Activated CD4-positive, alpha-beta T cell treated with anti-CD3 and anti-CD28 coated beads, Interleukin-2, amount 50 U/mL, for 16 hours (primary cell): Measurements from ENCODE around the gene LRP5.
A peak's percentile ranks its signal among the peaks of the same experiment; 100 is the strongest.
"Not testable (repeated sequence)": the region's sequence is repeated elsewhere in the genome, so short reads cannot be mapped to it uniquely, and the experiment has no call there.

Experiments
- DNase-seq: peaks from one replicate; pipeline ENCODE4 v3.0.0-alpha.2; 2020

LRP5 gene

GRCh38 chr11:68330700-68331337 lies 18.4 kb downstream of the LRP5 start:
- no peak for DNase-seq

DNA sequence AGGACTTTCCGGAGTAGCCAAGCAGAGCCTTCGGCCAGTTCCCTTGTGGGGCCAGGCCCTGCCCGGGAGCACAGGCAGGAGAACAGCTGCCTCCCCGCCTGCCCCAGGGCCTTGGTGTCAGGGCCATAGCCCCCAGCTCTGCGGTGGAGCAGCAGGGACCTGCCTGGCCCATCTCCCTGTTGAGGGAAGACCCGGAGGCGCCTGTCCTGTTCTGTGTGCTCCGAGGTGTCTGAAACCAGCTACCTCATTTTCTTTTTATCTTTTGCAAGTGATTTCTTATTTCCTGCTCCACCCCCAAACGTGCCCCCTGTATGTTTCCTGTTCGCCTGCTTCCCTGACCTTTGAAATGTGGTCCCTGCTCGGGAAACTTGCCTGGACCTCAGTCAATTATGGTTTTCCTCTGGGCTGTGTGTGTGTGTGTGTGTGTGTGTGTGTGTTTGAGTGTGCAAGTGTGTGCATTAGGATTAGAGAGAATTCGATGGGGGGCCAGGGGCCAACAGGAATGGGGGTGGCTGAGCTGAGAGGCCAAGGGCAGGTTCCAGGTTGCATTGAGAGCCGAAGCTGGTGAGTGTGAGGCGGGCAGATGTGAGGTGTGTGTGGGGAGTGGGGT lies 19.1 kb downstream of the LRP5 start:
- DNase-seq, result no peak

DNA sequence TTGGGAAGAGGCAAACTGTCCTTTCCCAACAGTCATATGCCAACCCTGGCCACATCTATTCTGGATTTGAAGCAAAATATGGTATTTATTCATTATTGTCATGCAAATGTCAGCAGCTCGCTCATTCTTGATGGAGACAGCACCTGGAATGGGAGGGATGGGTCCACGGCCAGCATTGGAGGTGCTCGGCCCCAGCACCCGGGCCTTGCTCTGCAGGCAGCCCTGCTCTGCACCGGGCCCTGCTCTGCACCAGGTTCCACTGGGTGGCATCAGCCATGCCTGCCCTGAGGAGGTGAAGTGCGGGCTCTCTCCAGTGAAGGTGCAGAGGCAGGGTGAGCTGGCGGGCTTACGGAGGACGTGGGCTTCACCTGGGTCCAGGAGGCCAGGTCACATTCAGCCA lies 19.8 kb downstream of the LRP5 start:
- DNase-seq, result no peak

- DNase-seq, result no peak
These were observed 20.8 kb downstream of the LRP5 start for GRCh38 chr11:68333173-68333572.

GRCh38 chr11:68334923-68335322 lies 22.5 kb downstream of the LRP5 start:
- no peak for DNase-seq

DNA sequence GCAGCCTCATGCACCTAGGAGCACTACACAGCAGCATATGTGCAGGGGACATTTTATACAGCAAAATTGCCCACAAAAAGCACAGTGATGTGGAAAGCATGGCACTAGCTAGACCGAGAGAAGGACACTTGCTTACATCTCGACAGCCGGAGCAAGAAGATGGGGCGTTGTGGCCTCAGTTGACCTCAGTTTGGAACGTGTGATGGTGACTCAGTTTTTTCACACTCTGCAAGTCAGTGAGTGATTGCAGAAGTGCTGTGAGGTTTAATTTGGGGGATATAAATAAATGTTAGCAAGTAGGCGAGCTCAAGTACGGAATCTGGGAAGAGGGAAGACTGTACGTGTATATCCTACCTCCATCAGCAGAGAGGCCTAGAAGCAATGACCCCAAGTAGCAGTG lies 23.3 kb downstream of the LRP5 start:
- DNase-seq, result no peak

DNA sequence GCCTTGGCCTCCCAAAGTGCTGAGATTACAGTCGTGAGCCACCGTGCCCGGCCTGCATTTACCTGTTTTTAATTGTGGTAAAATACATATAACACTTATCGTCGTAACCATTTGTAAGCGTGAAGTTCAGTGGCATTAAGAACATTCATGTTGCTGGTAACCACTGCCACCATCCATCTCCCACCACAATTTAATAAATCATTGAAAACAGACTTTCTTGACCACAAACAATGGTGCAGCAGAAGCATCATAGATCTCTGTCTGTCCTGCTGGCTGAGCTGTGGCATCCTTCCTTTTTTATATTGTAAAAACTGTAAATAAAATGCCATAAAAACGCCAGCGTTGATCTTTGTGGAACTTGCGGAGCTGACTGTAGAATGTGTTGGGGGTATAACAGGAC lies 24.3 kb downstream of the LRP5 start:
- no peak for DNase-seq

DNA sequence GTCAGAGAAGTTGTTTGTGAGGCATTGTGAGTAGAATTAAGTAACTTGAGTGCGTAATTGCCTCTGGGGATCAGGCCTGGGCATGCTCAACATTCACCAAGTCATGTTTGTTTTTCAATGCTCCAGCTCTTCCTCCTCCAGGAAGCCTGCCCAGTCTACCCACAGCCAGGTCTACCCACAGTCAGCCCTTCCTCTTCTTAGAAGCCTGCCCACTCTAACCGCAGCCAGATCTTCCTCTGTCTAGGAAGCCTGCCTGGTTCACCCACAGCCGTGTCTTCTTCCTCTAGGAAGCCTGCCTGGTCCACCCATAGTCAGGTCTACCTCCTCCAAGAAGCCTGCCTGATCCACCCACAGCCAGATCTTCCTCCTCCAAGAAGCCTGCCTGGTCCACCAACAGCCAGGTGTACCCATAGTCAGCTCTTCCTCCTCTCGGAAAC lies 25.0 kb downstream of the LRP5 start:
- DNase-seq, result peak; percentile 21

GRCh38 chr11:68338051-68338780 lies 25.8 kb downstream of the LRP5 start:
- DNase-seq, result no peak

- DNase-seq, result peak; percentile 52
These were observed 27.8 kb downstream of the LRP5 start for GRCh38 chr11:68340003-68340767.

DNA sequence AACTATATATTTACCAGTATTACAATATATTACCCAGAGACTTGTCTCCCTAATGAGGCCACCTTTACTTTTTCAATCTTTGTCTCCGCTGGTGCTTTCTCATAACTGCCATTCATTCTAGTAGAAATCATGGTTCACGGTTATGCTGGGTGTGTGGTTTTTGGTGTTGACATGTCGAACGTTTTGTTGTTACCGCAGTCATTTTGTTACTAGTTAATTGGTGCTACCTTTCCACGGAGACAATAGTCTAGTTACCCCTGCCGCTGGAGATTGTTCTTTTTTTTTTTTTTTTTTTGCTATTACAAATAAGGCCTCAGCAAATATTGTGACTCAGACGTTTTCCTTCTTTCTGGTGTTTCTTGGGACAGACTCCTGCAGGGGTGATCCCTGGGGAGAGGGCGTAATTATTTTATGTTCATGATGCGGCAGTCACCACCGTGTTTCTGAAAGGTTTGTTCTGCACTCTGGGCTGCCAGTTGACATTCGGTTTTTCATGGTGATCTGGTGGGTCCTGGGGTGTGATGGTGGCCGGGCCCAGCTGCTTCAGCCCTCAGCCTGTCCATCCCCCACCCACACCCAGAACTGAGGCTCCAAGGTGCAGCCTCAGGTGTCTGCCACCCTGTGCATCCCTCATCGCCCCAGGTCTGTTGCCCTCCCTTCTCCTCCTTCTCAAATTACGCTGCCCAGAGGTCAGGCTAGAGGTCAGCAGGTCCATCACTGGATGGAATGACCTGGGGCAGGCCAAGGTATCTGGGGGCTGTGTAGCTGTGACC lies 28.6 kb downstream of the LRP5 start:
- DNase-seq, result peak; percentile 74

DNA sequence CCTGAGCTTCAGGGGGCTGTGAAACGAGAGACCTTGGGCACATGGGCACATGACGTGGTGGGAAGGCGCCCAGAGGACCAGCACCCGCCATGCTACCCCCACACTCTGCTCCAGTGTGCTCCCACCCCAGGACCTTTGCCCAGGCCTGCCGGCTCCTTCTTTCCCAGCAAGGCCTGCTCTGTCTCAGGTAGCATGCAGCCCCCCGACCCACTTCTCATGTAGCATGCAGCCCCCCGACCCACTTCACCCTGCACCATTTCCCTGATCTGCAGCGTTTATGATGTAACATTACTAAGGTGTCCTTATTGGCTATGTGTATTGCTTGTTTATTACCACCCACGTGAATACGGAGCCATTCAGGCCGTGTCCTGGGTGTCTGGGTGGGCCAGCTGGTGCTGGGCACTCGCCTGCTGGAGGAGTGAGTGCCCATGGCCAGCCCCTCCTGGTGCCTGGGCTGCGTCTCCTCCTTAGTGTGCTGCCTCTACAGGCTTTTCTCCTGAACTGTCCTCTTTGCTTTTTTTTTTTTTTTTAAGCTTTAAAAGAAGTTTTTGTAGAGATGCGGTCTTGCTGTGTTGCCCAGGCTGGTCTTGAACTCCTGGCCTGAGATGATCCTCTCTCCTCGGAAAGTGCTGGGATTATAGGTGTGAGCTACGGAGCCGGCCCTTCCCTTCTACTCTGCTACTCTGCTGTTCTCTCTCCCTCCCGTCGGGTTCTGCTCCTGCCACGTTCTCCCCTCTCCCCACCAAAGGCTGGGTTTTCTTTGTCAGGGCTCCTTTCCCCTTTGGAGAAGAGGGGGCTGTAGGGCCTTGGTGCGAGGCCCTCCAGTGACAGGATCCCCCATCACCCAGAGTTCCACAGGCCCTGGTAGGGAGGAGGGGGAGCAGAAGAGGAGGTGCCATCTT lies 29.4 kb downstream of the LRP5 start:
- no peak for DNase-seq

DNA sequence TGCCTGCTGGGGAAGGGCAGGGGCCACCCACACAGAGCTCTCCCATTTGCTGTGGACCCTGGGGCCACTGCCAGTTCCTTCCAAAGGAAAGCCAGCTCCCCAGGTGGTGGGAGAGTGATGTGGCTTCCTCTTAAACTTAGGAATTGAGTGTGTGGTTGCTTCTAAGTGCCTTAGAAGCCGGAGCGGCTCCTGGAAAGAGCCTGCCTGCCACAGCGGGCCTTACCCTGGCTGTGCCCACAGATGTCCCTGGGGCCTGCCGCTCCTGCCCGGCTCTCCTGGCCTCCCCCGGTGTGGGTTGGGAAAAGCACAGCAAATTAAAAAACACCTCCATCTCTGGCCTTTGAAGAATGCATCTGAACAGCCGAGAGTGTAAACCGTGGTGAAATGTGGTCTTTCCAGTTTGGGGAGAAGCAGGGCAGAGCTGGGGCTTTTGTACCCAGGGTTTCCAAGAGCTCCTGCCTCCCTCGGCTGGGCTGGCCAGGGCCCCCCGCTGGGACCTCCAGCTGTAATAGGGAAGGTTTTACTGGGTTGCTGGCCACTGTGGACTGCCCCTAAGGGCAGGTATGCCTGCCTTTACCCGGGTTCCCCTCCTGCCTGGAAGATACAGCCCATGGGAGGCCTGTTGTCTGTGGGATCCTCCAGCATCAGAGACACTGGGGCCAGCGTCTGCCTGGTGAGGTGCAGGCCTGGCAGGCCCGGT lies 30.2 kb downstream of the LRP5 start:
- DNase-seq, result no peak

DNA sequence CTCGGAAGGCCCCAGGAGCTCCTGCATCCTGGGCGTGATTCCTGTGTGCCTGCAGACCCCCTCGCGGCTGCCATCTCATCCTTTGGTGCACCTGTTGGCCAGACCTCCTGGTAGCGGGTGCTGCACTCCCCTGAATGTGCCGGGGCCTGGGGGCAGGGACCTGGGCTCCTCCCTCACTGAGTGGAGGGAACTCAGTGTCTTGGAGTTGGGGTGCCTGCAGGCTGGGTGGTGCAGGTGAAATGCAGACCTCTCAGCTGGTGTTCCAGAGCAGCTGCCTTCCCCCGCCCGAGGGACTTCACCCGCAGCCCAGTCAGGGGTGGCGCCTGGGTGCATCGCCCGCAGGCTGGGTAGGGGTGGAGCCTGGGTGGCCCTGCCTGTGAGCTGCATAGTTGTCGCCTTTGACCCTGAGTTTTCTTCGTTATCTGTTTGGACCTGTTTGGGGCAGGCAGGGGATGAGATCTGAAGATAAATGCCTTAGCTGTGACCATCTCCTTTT lies 31.4 kb downstream of the LRP5 start:
- DNase-seq, result no peak

- DNase-seq, result not testable (repeated sequence)
These were observed 32.4 kb downstream of the LRP5 start for GRCh38 chr11:68344821-68345220.

DNA sequence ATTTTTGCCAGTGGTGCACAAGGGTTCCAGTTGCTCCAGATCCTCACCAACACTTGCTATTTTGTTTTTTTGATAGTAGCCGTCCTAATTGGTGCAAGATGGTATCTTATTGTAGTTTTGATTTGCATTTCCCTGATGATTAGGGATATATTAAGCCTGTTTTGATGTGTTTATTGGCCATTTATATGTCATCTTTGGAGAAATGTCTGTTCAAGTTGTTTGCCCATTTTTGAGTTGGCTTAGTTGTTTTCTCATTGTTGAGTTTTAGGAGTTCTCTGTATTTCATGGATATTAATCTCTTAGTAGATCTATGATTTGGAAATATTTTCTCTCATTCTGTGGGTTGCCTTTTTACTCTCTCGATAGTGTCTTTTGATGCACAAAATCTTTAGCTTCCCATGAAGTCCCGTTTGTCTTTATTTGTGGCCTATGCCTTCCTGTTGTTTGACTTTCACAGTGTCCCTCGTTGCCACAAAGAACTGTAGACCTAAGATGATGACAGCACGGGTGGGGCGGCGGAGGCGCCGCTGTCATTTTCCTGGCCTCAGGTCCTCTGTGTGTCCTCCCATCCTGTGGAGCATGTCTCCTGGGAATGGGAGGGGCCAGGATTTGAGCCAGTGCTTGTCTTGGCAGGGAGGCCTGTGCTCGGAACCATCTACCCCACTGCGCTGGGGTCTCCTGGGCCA lies 33.5 kb downstream of the LRP5 start:
- no peak for DNase-seq

DNA sequence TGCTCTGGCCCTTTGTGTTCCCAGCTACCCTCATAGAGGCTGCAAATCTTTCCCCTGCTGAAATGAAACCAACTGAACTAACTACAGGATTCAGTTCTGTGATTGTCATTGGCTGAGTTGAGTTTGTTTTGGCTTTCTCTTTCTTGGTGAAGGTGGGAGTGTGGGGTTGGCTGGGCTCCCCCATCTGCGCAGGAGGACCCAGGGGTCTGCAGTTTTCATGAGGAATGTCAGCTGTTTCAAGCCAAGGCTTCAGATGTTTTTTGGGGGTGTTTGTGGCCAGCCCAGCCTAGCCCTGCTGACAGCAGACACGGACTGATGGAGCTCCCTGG lies 34.0 kb downstream of the LRP5 start:
- no peak for DNase-seq

DNA sequence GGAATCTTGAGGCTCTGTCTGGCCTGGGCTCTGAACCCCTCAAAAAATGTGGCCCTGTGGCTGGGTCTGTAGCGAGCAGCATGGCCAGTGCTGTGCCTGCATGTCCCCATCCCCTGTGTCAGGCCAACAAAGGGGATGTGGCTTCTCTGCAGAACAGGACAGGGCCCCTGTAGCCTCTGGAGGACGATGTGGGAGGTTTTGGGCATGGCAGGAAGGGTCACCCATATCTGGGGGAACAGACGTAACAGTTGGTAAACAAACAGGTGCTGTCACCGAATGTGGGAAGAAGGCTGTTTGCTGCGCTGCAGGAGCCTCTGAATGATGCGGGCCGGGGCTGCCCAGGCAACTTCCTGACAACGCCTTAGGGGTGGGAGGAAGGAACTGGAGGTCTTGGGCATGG lies 35.0 kb downstream of the LRP5 start:
- no peak for DNase-seq

GRCh38 chr11:68347841-68348240 lies 35.5 kb downstream of the LRP5 start:
- DNase-seq, result no peak
